Testis (tissue), 2 donors: ENCODE measurements around the gene SYDE2.

Source experiments
- CTCF ChIP-seq, 3 experiments: fragments of 450-650 bp in 2 of 3; fragments of 200-600 bp in 1 of 3; sonication (generic) in 1 of 3; IDR thresholded peaks; one replicate each; pipeline ENCODE4 v1.5.1; 2016 to 2019; ENCODE audit warnings: antibody characterized with exemption in 3 of 3, mild to moderate bottlenecking in 2 of 3, moderate library complexity in 1 of 3
- POLR2A ChIP-seq: fragments of 450-650 bp; IDR thresholded peaks from one replicate; pipeline ENCODE4 v1.6.1; 2017; ENCODE audit warnings: antibody characterized with exemption, mild to moderate bottlenecking, moderate library complexity

GRCh38 chr1:85202864-85203255 is 2.0 kb upstream of the SYDE2 start:
- TF ChIP-seq CTCF (IDR thresholded peaks at IDR 0.05) = no peak
- TF ChIP-seq POLR2A = no peak
